ENCODE data around the gene PARD3B.

Gene PARD3B

GRCh38 chr2:205637779-205638503 lies 1092.7 kb downstream of the PARD3B start:
- Histone ChIP-seq H3K27ac (ENCODE audit: low read length) (no peak overlapping the region), H3K4me3 (ENCODE audit: low read depth in 1 of 2, low read length in 2 of 2) (no peak overlapping the region), H3K4me1 (ENCODE audit: control insufficient read depth in 1 of 2, insufficient read depth in 2 of 2, low read length in 2 of 2) (no peaks in the 10 kb centered on the region), H3K27me3 (ENCODE audit: low read depth, low read length) (no peaks in the 10 kb centered on the region), H3K9me3 (ENCODE audit: control insufficient read depth in 1 of 2, low read length in 2 of 2) (peaks cover 0 to 2% of the 10 kb centered on the region in 2 donors), H3K36me3 (ENCODE audit: control insufficient read depth in 1 of 2, insufficient read depth in 2 of 2, low read length in 2 of 2) (no peaks in the 10 kb centered on the region)

GRCh38 chr2:205640716-205641115 lies 1095.4 kb downstream of the PARD3B start:
- Histone ChIP-seq H3K4me1 (ENCODE audit: control insufficient read depth in 1 of 2, insufficient read depth in 2 of 2, low read length in 2 of 2) (no peaks in the 10 kb centered on the region), H3K9me3 (ENCODE audit: control insufficient read depth in 1 of 2, low read length in 2 of 2) (peaks cover 0 to 2% of the 10 kb centered on the region in 2 donors), H3K27ac (ENCODE audit: low read length) (no peak overlapping the region), H3K27me3 (ENCODE audit: low read depth, low read length) (no peaks in the 10 kb centered on the region), H3K36me3 (ENCODE audit: control insufficient read depth in 1 of 2, insufficient read depth in 2 of 2, low read length in 2 of 2) (no peaks in the 10 kb centered on the region), H3K4me3 (ENCODE audit: low read depth in 1 of 2, low read length in 2 of 2) (no peak overlapping the region)

GRCh38 chr2:205642599-205643356 lies 1097.5 kb downstream of the PARD3B start:
- Histone ChIP-seq H3K4me1 (ENCODE audit: control insufficient read depth in 1 of 2, insufficient read depth in 2 of 2, low read length in 2 of 2) (no peaks in the 10 kb centered on the region), H3K36me3 (ENCODE audit: control insufficient read depth in 1 of 2, insufficient read depth in 2 of 2, low read length in 2 of 2) (no peaks in the 10 kb centered on the region), H3K9me3 (ENCODE audit: control insufficient read depth in 1 of 2, low read length in 2 of 2) (peaks cover 0 to 2% of the 10 kb centered on the region in 2 donors), H3K4me3 (ENCODE audit: low read depth in 1 of 2, low read length in 2 of 2) (no peak overlapping the region), H3K27ac (ENCODE audit: low read length) (no peak overlapping the region), H3K27me3 (ENCODE audit: low read depth, low read length) (no peaks in the 10 kb centered on the region)

- Histone ChIP-seq H3K9me3 (ENCODE audit: control insufficient read depth in 1 of 2, low read length in 2 of 2) (peaks cover 0 to 2% of the 10 kb centered on the region in 2 donors), H3K27ac (ENCODE audit: low read length) (no peak overlapping the region), H3K27me3 (ENCODE audit: low read depth, low read length) (no peaks in the 10 kb centered on the region), H3K4me1 (ENCODE audit: control insufficient read depth in 1 of 2, insufficient read depth in 2 of 2, low read length in 2 of 2) (no peaks in the 10 kb centered on the region), H3K4me3 (ENCODE audit: low read depth in 1 of 2, low read length in 2 of 2) (no peak overlapping the region), H3K36me3 (ENCODE audit: control insufficient read depth in 1 of 2, insufficient read depth in 2 of 2, low read length in 2 of 2) (no peaks in the 10 kb centered on the region)
Observed at GRCh38 chr2:205643391-205643885, 1098.2 kb downstream of the PARD3B start.

DNA sequence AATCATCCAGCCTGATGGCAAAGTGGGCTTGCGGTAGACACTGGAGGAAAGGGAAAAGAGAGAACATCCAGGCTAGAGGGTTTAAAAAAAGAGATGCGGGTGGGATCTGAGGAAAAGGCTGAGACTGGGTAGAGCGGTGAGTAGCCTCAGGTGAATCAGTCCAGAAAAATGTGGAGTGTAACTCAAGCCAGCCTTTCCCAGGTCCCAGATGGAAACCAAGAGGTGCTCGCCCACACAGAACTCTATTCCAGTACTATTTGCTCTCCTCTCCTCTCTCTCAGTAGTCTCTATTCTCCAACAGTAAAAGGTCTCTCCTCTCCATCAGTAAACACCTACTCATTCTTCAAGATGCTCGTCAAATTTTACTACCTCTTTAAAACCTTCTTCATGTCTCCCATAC lies 1098.7 kb downstream of the PARD3B start:
- no peaks in the 10 kb centered on the region for H3K27me3 ChIP-seq (ENCODE audit: low read depth, low read length)
- H3K4me3 ChIP-seq (ENCODE audit: low read depth in 1 of 2, low read length in 2 of 2): no peak overlapping the region
- no peaks in the 10 kb centered on the region for H3K36me3 ChIP-seq (ENCODE audit: control insufficient read depth in 1 of 2, insufficient read depth in 2 of 2, low read length in 2 of 2)
- no peaks in the 10 kb centered on the region for H3K4me1 ChIP-seq (ENCODE audit: control insufficient read depth in 1 of 2, insufficient read depth in 2 of 2, low read length in 2 of 2)
- peaks cover 0 to 2% of the 10 kb centered on the region in 2 donors for H3K9me3 ChIP-seq (ENCODE audit: control insufficient read depth in 1 of 2, low read length in 2 of 2)
- H3K27ac ChIP-seq (ENCODE audit: low read length): no peak overlapping the region

GRCh38 chr2:205646680-205647079 lies 1101.4 kb downstream of the PARD3B start:
- Histone ChIP-seq H3K9me3 (ENCODE audit: control insufficient read depth in 1 of 2, low read length in 2 of 2) (no peaks in the 10 kb centered on the region), H3K36me3 (ENCODE audit: control insufficient read depth in 1 of 2, insufficient read depth in 2 of 2, low read length in 2 of 2) (no peaks in the 10 kb centered on the region), H3K4me3 (ENCODE audit: low read depth in 1 of 2, low read length in 2 of 2) (no peak overlapping the region), H3K27me3 (ENCODE audit: low read depth, low read length) (no peaks in the 10 kb centered on the region), H3K27ac (ENCODE audit: low read length) (no peak overlapping the region), H3K4me1 (ENCODE audit: control insufficient read depth in 1 of 2, insufficient read depth in 2 of 2, low read length in 2 of 2) (no peaks in the 10 kb centered on the region)

- Histone ChIP-seq H3K9me3 (ENCODE audit: control insufficient read depth in 1 of 2, low read length in 2 of 2) (no peaks in the 10 kb centered on the region), H3K4me1 (ENCODE audit: control insufficient read depth in 1 of 2, insufficient read depth in 2 of 2, low read length in 2 of 2) (no peaks in the 10 kb centered on the region), H3K4me3 (ENCODE audit: low read depth in 1 of 2, low read length in 2 of 2) (no peak overlapping the region), H3K36me3 (ENCODE audit: control insufficient read depth in 1 of 2, insufficient read depth in 2 of 2, low read length in 2 of 2) (no peaks in the 10 kb centered on the region), H3K27me3 (ENCODE audit: low read depth, low read length) (no peaks in the 10 kb centered on the region), H3K27ac (ENCODE audit: low read length) (no peak overlapping the region)
Observed at GRCh38 chr2:205650450-205650849, 1105.2 kb downstream of the PARD3B start.

- Histone ChIP-seq H3K9me3 (ENCODE audit: control insufficient read depth in 1 of 2, low read length in 2 of 2) (no peaks in the 10 kb centered on the region), H3K36me3 (ENCODE audit: control insufficient read depth in 1 of 2, insufficient read depth in 2 of 2, low read length in 2 of 2) (no peaks in the 10 kb centered on the region), H3K4me1 (ENCODE audit: control insufficient read depth in 1 of 2, insufficient read depth in 2 of 2, low read length in 2 of 2) (no peaks in the 10 kb centered on the region), H3K27ac (ENCODE audit: low read length) (no peak overlapping the region), H3K4me3 (ENCODE audit: low read depth in 1 of 2, low read length in 2 of 2) (no peak overlapping the region), H3K27me3 (ENCODE audit: low read depth, low read length) (no peaks in the 10 kb centered on the region)
Observed at GRCh38 chr2:205650931-205651330, 1105.7 kb downstream of the PARD3B start.

DNA sequence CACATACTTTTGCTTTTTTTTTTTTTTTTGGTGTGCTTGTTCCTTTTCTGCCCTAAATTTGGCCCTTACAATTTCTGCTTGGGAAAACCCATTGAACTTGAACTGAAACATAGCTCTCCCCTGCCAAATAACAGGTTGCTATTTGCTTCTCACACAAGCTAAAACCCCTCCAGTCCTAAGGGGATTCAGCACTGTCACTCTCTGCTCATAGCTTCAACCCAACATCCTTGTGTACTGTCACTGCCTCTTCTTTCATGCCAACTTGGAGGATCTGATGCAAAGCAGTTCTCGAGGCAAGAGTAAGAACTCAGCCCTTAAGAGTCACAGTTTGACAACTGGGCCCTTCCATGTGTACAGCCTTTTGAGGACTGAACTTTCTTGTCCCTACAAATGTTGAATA lies 1106.4 kb downstream of the PARD3B start:
- peaks cover 0 to under 1% of the 10 kb centered on the region in 2 donors for H3K4me1 ChIP-seq (ENCODE audit: control insufficient read depth in 1 of 2, insufficient read depth in 2 of 2, low read length in 2 of 2)
- no peaks in the 10 kb centered on the region for H3K36me3 ChIP-seq (ENCODE audit: control insufficient read depth in 1 of 2, insufficient read depth in 2 of 2, low read length in 2 of 2)
- H3K27ac ChIP-seq (ENCODE audit: low read length): no peak overlapping the region
- no peak overlapping the region for H3K4me3 ChIP-seq (ENCODE audit: low read depth in 1 of 2, low read length in 2 of 2)
- no peaks in the 10 kb centered on the region for H3K9me3 ChIP-seq (ENCODE audit: control insufficient read depth in 1 of 2, low read length in 2 of 2)
- H3K27me3 ChIP-seq (ENCODE audit: low read depth, low read length): no peaks in the 10 kb centered on the region

- Histone ChIP-seq H3K36me3 (ENCODE audit: control insufficient read depth in 1 of 2, insufficient read depth in 2 of 2, low read length in 2 of 2) (no peaks in the 10 kb centered on the region), H3K27ac (ENCODE audit: low read length) (no peak overlapping the region), H3K4me1 (ENCODE audit: control insufficient read depth in 1 of 2, insufficient read depth in 2 of 2, low read length in 2 of 2) (peaks cover 4 to 11% of the 10 kb centered on the region in 2 donors), H3K27me3 (ENCODE audit: low read depth, low read length) (no peaks in the 10 kb centered on the region), H3K4me3 (ENCODE audit: low read depth in 1 of 2, low read length in 2 of 2) (no peak overlapping the region), H3K9me3 (ENCODE audit: control insufficient read depth in 1 of 2, low read length in 2 of 2) (no peaks in the 10 kb centered on the region)
Observed at GRCh38 chr2:205654878-205655605, 1109.8 kb downstream of the PARD3B start.

DNA sequence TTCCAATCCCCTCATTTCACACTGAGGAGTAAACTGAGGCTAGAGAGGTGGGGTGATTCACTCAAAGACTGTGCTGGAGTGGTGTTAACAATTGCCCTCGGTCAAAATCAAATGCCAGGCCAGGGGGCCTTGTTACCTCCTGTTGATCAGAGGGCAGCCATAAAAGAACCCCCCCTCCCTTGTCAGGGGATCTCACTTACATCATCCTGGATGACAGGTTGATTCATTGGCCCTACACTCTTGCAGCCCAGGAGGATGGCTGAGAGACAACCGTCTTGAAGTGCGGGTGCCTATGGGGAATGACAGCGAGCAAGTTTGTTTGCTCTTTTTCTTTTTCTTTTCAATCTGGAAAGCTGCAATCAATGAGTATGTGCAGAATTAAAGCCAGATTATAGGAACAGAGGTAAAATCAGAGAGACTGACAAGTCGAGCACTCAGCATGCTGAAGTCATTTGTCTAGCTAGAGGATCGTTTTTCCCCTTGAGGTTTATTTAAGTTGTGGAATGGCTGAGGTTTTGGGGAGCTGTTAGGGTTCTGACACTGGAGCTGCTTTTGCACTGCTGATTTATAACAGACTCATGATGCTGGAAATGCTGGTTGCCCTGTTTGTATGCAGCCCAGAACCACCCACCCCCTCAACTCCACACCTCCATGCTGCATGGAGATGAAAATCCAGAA lies 1110.6 kb downstream of the PARD3B start:
- no peak overlapping the region for H3K27ac ChIP-seq (ENCODE audit: low read length)
- no peaks in the 10 kb centered on the region for H3K27me3 ChIP-seq (ENCODE audit: low read depth, low read length)
- peaks cover 4 to 15% of the 10 kb centered on the region in 2 donors for H3K4me1 ChIP-seq (ENCODE audit: control insufficient read depth in 1 of 2, insufficient read depth in 2 of 2, low read length in 2 of 2)
- no peak overlapping the region for H3K4me3 ChIP-seq (ENCODE audit: low read depth in 1 of 2, low read length in 2 of 2)
- H3K36me3 ChIP-seq (ENCODE audit: control insufficient read depth in 1 of 2, insufficient read depth in 2 of 2, low read length in 2 of 2): no peaks in the 10 kb centered on the region
- H3K9me3 ChIP-seq (ENCODE audit: control insufficient read depth in 1 of 2, low read length in 2 of 2): no peaks in the 10 kb centered on the region
